Chondrocyte (in vitro differentiated cells): ENCODE data around the gene DSC3. TPM values are rescaled to one million over a fixed set of nuclear protein-coding genes. Genes with fewer than 3 reads are reported as not detected.
A peak's percentile ranks its signal among the peaks of the same experiment; 100 is the strongest.

ENCODE experiments used
- DNase-seq: peaks from one replicate; pipeline ENCODE4 v3.0.0; 2021; ENCODE audit warnings: mixed read lengths, low spot score
- H3K27ac Mint-ChIP-seq: one replicate; pipeline ENCODE4 v1.8.0; 2021; ENCODE audit warnings: mild to moderate bottlenecking, moderate library complexity, mixed read lengths; ENCODE audit not compliant: unreplicated experiment
- H3K27me3 Mint-ChIP-seq: 2 replicates; pipeline ENCODE4 v1.8.0; 2021; ENCODE audit warnings: low read depth, mixed read lengths
- H3K36me3 Mint-ChIP-seq: 2 replicates; pipeline ENCODE4 v1.8.0; 2021; ENCODE audit warnings: low read depth, mixed read lengths
- H3K4me1 Mint-ChIP-seq: 2 replicates; pipeline ENCODE4 v1.8.0; 2021; ENCODE audit warnings: low read depth, mild to moderate bottlenecking, mixed read lengths
- H3K4me3 Mint-ChIP-seq: one replicate; pipeline ENCODE4 v1.8.0; 2021; ENCODE audit warnings: mild to moderate bottlenecking, moderate library complexity, mixed read lengths; ENCODE audit not compliant: unreplicated experiment
- H3K9me3 Mint-ChIP-seq: 2 replicates; pipeline ENCODE4 v1.8.0; 2021; ENCODE audit warnings: low read depth, mixed read lengths
- long read RNA-seq: library from polyadenylated mRNA; stranded (forward); transcript quantifications from one replicate; pipeline ENCODE4 v2.0.0, GENCODE V29; 2021
- total RNA-seq: library from RNA; stranded (reverse); gene quantifications from 3 replicates; pipeline ENCODE4 v1.2.1, GENCODE V29; 2021
- TF ChIP-seq, protein P1 (sequence below): fragments of 200-600 bp; sonication (generic); IDR thresholded peaks from 2 replicates; pipeline ENCODE4 v1.5.0; 2021; ENCODE audit warnings: antibody characterized with exemption, mild to moderate bottlenecking, moderate library complexity

Gene DSC3
- 1.7 to 4.1 TPM (median 3.2 TPM) in 3 replicates for total RNA-seq
- long read RNA-seq, full-length matches to known transcripts = 1 of 1 reads
- long read RNA-seq, partial matches to known transcripts = 0 of 1 reads
- long read RNA-seq, other reads (novel, unspliced or antisense) = 0 of 1 reads

DNA sequence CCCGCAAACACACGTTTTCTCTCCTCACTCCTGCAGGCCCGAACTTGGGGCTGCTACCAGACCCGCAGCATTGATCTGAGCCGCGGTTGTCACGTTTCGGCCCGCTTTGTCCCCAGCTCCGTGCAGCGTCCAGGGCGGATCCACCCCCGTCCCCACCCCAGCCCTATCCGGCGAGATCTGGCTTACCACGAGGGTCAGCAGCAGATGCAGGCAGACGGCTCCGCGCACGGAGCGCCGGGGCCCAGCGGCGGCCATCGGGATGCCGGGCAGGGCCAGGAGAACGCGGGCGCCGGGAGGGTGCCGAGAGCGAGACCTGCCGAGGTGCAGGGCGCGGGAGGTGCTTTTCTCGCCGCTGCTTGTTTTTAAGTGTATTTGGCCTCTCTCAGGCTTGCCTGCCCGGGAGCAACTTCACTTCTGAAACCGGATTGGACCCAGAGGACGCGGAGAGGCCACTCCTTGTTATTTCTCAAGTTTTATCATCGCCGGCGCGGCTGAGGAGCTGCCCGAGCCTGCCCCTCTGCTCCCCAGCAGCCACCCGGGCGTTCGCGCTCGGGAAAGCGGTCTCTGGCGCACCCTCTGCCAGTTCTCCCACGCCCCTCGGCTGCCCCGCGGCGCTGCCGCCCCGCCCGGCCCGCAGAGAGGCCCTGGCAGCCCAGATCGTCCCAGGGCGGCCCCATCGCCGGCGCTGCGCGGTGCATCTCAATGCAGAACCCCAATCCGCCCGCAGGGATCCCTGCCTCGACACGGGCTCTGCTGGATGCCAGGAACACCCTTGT, at the start of gene DSC3:
TSS of gene DSC3 (minus strand) at position 337 of the 776 bp plus-strand sequence. CDS start at position 255, 82 bp downstream.
- Mint-ChIP-seq H3K27ac (peak within 1 kb of the TSS; percentile 46), H3K27me3 (peaks cover 59% of the 10 kb centered on the region), H3K9me3 (peaks cover 10% of the 10 kb centered on the region), H3K4me1 (peaks cover 16% of the 10 kb centered on the region), H3K4me3 (peak within 1 kb of the TSS; percentile 68), H3K36me3 (peaks cover 4% of the 10 kb centered on the region)
- TF ChIP-seq, protein P1, sequence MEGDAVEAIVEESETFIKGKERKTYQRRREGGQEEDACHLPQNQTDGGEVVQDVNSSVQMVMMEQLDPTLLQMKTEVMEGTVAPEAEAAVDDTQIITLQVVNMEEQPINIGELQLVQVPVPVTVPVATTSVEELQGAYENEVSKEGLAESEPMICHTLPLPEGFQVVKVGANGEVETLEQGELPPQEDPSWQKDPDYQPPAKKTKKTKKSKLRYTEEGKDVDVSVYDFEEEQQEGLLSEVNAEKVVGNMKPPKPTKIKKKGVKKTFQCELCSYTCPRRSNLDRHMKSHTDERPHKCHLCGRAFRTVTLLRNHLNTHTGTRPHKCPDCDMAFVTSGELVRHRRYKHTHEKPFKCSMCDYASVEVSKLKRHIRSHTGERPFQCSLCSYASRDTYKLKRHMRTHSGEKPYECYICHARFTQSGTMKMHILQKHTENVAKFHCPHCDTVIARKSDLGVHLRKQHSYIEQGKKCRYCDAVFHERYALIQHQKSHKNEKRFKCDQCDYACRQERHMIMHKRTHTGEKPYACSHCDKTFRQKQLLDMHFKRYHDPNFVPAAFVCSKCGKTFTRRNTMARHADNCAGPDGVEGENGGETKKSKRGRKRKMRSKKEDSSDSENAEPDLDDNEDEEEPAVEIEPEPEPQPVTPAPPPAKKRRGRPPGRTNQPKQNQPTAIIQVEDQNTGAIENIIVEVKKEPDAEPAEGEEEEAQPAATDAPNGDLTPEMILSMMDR = no peak
- DNase-seq = peak; percentile 72

DNA sequence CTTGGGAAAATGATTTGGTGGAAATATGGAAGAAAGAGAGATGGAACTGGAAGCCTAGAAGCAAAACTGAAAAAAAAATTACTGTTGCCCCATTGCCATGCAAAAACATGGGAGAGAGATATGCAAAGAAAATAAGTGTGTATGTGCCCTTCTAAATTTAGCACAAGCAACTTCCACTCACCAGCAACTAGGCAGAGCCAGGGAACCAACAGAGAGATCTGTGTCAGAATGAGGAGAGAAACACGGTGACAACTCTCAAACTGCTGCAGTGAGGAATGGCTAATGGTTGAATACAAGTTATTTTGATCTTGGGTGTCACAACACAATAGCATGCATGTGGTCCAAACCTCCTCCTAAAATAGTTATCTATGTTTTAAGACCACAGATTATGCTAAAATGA, 48.8 kb upstream of the DSC3 start:
- Mint-ChIP-seq H3K36me3 (no peaks in the 10 kb centered on the region), H3K9me3 (no peaks in the 10 kb centered on the region), H3K4me1 (no peaks in the 10 kb centered on the region)

DNA sequence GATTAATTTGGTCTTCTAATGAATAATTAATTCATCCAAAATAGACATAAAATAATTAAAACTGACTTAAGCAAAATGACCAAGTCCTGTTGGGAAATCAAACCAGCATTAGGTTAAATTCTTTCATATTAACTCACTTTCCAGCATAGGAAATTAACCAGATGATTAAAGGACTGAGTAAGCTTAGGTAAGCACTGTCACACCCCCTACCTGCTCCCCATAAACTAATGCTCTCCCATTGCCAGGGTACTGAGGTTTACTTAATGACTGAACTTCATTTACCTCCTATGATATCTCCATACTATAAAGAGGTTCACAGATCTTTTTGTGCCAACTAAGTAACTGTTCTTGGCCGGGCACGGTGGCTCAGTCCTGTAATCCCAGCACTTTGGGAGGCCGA, 46.0 kb upstream of the DSC3 start:
- TF ChIP-seq, protein P1 = no peak
- Mint-ChIP-seq H3K9me3 (no peaks in the 10 kb centered on the region), H3K27me3 (peaks cover 37% of the 10 kb centered on the region), H3K36me3 (no peaks in the 10 kb centered on the region), H3K27ac (no peak overlapping the region), H3K4me1 (no peaks in the 10 kb centered on the region), H3K4me3 (no peak overlapping the region)
- DNase-seq = no peak

More for the DNA sequence above, 48.8 kb upstream of the DSC3 start:
- no peak for DNase-seq
- no peak overlapping the region for H3K27ac Mint-ChIP-seq
- TF ChIP-seq, protein P1 = no peak
- H3K27me3 Mint-ChIP-seq = peaks cover 39% of the 10 kb centered on the region
- H3K4me3 Mint-ChIP-seq = no peak overlapping the region

DNA sequence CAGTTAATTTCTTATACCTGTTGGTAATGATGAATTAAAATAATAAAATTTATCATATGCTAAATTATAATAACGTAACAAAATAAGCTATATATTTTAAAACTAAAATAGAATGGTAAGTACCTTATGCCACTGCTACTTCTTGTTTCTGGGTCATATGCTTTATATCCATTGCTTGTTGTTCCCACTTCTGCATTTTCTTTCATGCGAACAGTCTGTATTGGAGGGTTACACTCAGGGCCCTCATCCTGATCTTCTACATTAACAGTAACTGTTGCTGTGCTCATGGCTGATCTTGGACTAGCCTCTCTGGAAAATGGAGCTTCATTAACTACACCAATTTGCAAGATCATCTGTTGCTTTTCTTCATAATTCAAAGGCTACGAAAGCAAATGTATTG, 37.4 kb upstream of the DSC3 start:
- H3K4me1 Mint-ChIP-seq = no peaks in the 10 kb centered on the region
- DNase-seq = no peak
- peaks cover 35% of the 10 kb centered on the region for H3K27me3 Mint-ChIP-seq
- H3K36me3 Mint-ChIP-seq = no peaks in the 10 kb centered on the region
- no peak overlapping the region for H3K27ac Mint-ChIP-seq
- H3K4me3 Mint-ChIP-seq = no peak overlapping the region
- peaks cover 12% of the 10 kb centered on the region for H3K9me3 Mint-ChIP-seq
- TF ChIP-seq, protein P1 = no peak

DNA sequence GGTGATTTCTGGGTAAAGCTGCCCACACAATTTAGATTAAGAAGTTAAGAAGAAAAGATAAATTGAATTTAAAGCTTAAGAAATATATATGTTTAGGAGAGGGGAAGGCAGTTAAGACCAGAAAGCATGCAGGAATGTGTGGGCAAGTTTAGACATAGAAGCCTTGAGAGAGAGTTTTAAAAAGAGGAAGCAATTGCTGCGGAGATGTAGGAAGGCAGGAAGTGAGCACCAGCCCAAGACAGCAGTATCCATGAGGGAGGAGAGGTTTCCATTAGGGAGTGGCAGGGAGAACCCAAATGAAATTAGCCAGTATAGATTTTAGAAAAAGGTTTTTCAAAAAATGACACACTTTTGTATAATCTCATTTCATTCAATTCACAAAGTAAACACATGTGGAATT, 35.3 kb upstream of the DSC3 start:
- DNase-seq = no peak
- Mint-ChIP-seq H3K4me1 (no peaks in the 10 kb centered on the region), H3K9me3 (peaks cover 12% of the 10 kb centered on the region), H3K27me3 (peaks cover 24% of the 10 kb centered on the region), H3K36me3 (no peaks in the 10 kb centered on the region), H3K4me3 (no peak overlapping the region), H3K27ac (no peak overlapping the region)
- TF ChIP-seq, protein P1 = no peak
